ENCODE results near the gene ITGB7. TPM values are rescaled to one million over a fixed set of nuclear protein-coding genes. Genes with fewer than 3 reads are reported as not detected.

Gene ITGB7
- total and polyA plus RNA-seq, 12 donors: 0.55 to 8.4 (median 1.1) TPM

GRCh38 chr12:53218551-53219291, 11.7 kb upstream of the ITGB7 start:
- DNase-seq: peak in 1 of 2 donors; percentile 48
- ATAC-seq: no peak

GRCh38 chr12:53217931-53218307, 10.9 kb upstream of the ITGB7 start:
- no peak for ATAC-seq
- WGBS, 2 donors: 33 to 45% methylated on average over 3 of the region's 3 CpGs
- Histone ChIP-seq H3K27me3 (no peaks in the 10 kb centered on the region), H3K9me3 (no peaks in the 10 kb centered on the region), H3K4me3 (peak overlapping the region in 8 of 10 donors; percentile 71 to 96 (median 78)), H3K4me1 (peaks cover 13 to 92% (median 75%) of the 10 kb centered on the region in 9 donors), H3K27ac (peak overlapping the region; percentile 96 to 100 (median 99)), H3K36me3 (peaks cover 0 to 23% (median 13%) of the 10 kb centered on the region in 9 donors)
- intact Hi-C loops (cut with DNase I): no loop called here
- TF ChIP-seq CTCF (IDR thresholded peaks at IDR 0.05): no peak
- no peak for DNase-seq

More at GRCh38 chr12:53218551-53219291, 11.7 kb upstream of the ITGB7 start:
- TF ChIP-seq CTCF (IDR thresholded peaks at IDR 0.05): no peak
- peaks cover 14 to 92% (median 75%) of the 10 kb centered on the region in 9 donors for H3K4me1 ChIP-seq
- intact Hi-C loops (cut with DNase I): no loop called here
- H3K36me3 ChIP-seq: peaks cover 0 to 15% (median 5%) of the 10 kb centered on the region in 9 donors
- H3K27me3 ChIP-seq: no peaks in the 10 kb centered on the region
- WGBS, 2 donors: 31 to 56% methylated on average over 29 to 30 of the region's 30 CpGs
- no peaks in the 10 kb centered on the region for H3K9me3 ChIP-seq
- H3K4me3 ChIP-seq: peak overlapping the region; percentile 71 to 96 (median 76)
- peak overlapping the region; percentile 96 to 100 (median 99) for H3K27ac ChIP-seq

GRCh38 chr12:53217051-53217930, 10.2 kb upstream of the ITGB7 start:
- peak overlapping the region in 5 of 10 donors; percentile 72 to 96 (median 80) for H3K4me3 ChIP-seq
- no peaks in the 10 kb centered on the region for H3K9me3 ChIP-seq
- H3K4me1 ChIP-seq: peaks cover 13 to 88% (median 70%) of the 10 kb centered on the region in 9 donors
- peak overlapping the region in 9 of 10 donors; percentile 96 to 100 (median 99) for H3K27ac ChIP-seq
- intact Hi-C loops (cut with DNase I): no loop called here
- no peak for TF ChIP-seq CTCF (IDR thresholded peaks at IDR 0.05)
- H3K27me3 ChIP-seq: no peaks in the 10 kb centered on the region
- H3K36me3 ChIP-seq: peaks cover 0 to 29% (median 17%) of the 10 kb centered on the region in 9 donors
- DNase-seq (peak in 1 of 2 donors; percentile 57), ATAC-seq (no peak)
- 57 to 67% methylated on average over 19 of the region's 19 CpGs for WGBS, 2 donors

GRCh38 chr12:53215497-53215896, 8.4 kb upstream of the ITGB7 start:
- no peak for TF ChIP-seq CTCF (IDR thresholded peaks at IDR 0.05)
- Histone ChIP-seq H3K4me1 (peaks cover 13 to 77% (median 65%) of the 10 kb centered on the region in 9 donors), H3K9me3 (no peaks in the 10 kb centered on the region), H3K27me3 (no peaks in the 10 kb centered on the region), H3K27ac (peak overlapping the region; percentile 13 to 100 (median 94)), H3K36me3 (peaks cover 0 to 47% (median 35%) of the 10 kb centered on the region in 9 donors), H3K4me3 (no peak overlapping the region)
- WGBS, 2 donors: 86 to 87% methylated on average over 8 of the region's 8 CpGs
- intact Hi-C loops (cut with DNase I): loop anchor here in 2 of 10 donors (1.0 to 2.0 kb wide), 2 partner anchors 36 to 71 kb away; no protein-coding TSS in a partner anchor
- DNase-seq (no peak), ATAC-seq (no peak)

Data from heart right ventricle (tissue), 16 donors.